Urothelium cell line (cell line): Measurements from ENCODE around the gene BAG2.
A peak's percentile ranks its signal among the peaks of the same experiment; 100 is the strongest.

Experiments
- DNase-seq: peaks from one replicate; pipeline ENCODE4 v3.0.0; 2011; ENCODE audit warnings: low spot score, mixed read lengths
- FAIRE-seq: peaks from 2 replicates; lab custom pipeline; 2011; peaks lifted over from hg19 to GRCh38; lab: Jason Lieb, UNC

The BAG2 gene

DNA sequence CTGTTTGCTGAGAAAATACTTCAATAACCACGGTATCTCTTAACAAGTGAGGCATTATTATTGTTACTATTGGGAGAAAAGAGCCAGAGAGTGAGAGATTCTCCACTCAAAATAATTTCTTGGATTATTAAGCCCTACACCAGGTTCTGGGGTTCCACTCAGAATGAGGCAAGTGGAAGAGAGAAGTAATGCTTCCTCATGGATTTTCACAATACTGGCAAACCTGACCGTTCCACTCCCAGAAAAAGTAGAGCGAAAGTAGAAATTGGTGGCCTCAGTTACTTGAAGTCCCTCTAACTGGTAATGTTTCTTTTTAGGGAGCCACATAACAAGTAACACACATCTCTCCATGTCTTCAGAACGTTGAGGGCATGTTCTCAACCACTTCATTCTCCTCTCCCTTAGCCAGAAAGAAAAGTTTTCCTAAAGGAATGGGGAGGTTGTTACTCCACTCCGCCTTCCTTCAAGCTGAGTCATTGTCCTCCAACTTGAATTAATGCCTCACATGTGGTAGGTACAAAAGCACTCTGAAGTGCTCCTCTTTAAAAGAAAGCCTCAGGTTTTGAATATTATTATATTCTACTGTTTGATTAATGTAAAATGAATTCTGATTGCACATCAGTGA is 1.9 kb downstream of the BAG2 start:
- DNase-seq (peak; percentile 58), FAIRE-seq (no peak)

DNA sequence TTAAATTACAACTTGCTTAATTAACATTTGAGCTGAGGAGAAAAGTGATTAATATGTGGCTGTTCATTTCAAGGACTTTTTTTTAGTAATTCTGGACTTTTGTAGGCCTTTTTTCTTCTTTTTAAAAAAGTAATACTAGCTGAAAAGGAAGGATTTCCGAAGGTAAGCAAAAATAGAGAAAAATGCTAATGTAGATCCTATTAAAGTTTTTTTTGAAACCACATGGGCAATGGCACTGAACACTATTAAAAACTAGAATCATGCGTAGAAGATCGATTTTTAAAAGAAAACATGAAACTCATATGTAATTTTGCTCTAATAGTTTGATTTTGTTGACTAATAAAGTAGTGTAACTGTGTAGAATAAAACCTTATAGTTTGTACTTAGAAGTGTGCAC is 2.4 kb downstream of the BAG2 start:
- DNase-seq (no peak), FAIRE-seq (no peak)

DNA sequence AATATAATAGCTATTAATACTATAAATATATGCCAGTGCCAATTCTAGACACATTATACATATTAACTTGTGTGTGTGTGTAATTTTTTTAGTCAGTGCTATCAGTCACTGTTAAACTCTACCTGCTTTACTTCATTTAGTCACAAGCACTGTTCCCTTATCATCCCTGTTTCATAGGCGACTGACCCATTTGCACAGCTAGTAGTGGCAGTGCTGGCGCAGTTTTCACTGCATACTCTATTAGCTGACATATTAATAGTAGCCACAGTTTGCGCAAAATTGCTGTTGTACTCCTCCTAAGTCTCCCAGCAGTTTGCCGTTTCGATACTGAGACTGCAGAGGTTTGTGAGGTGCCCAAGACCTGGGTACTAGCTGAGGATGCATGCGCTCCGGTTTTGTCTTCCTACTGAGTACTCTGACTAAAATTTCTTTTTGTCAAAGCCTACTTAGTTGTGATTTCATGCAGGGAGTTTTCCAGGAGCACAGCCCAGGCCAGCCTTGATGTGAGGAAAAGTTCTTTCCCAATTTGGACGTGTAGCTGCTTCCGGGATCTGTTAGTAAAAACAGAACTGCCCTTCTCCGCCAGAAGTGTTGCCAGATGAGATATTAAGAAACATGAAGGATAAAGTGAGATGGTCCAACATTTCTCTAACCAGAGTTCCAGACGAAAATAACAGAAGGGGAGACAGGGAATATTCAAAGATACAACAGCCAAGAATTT is 5.6 kb downstream of the BAG2 start:
- DNase-seq (no peak), FAIRE-seq (no peak)

DNA sequence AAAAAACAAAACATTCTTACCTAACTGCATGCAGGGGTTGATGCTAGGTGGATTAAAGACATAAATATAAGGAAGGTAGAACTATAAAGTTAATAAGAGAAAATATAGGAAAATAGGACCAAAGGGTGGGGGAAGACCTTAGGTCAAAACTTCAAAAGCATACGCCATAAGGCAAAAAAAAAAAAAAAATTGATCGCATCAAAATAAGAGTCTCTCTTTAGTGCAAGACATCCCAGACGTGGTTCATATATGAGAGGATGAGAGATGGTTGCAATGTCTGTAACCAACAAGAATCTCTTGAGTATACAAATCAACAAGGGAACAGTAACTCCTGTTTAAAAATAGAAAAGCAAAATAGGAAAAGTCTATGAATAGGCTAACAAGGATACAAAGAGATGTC is 8.5 kb downstream of the BAG2 start:
- DNase-seq (no peak), FAIRE-seq (no peak)

DNA sequence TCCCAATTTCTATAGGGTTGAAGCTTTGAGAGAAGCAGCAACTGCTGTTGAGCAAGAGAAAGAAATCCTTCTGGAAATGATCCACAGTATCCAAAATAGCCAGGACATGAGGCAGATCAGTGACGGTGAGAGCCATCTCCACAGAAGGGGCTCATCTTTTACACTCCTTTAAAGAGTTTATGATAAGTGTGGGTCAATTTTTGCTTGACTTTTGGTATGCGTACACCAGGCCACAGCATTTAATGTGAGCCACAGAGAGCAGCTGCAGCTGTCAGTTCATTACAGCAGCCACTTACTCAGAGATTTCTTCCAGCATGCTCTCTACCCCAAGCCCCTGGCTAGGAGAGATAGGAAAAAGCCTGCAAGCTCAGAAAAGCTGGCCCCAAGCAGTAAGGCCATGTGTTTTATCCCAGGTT is 9.9 kb downstream of the BAG2 start:
- DNase-seq (no peak), FAIRE-seq (no peak)

DNA sequence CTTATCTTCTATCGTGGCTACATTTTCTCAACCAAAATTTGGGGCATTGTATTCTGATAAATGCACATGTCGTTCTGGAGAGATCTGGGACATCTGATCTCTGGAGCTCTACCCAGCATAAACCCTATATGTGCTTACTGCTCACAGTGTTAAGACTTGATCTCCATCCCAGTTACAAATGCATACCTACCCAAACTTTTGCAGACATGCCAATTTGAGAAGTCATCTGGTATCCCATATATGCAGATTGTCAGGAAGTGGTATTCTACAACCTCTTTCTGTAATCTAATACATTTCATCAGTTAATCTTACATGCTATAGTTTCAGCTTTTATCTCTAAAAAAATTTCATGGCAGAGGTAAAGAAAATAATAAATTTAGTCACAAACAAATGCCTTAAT is 11.2 kb downstream of the BAG2 start:
- FAIRE-seq (no peak), DNase-seq (no peak)

DNA sequence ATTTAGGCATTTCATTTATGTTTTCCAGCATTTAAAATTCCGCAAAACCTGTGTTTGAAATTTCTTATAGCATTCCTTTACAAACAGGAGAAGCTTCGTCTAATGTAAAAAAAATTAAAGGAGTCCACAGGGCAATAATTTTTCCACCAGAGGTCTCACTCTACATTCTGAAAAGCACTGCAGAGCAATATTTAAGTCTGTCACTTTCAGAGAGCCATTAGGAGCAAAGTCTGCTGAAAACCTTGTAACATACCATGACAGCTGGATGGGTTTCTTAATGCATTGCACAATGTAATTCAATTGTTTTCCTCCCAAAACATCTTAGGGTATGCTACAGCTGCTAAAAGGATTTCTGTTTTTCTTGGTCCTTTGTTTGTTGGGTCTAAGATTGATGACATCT is 18.0 kb downstream of the BAG2 start:
- FAIRE-seq (no peak), DNase-seq (no peak)

DNA sequence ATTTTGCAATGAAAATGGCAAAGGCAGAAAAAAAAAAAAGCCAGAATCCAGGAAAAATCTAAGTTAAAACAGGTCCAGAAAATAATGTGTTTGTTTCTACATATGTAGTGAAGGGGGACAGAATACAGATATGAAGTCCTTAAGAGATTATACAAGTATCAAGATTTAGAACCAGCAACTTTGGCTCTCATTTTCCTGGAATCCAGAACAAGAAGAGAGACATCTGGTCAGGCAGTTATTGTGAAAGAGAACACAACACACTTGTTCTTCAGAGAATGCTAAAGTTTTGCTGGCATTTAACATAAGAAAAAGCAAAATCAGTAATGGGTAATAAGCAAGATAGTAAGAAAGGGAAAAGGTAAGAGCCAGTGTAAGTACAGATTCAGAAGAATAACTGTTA is 21.1 kb downstream of the BAG2 start:
- DNase-seq = no peak
- no peak for FAIRE-seq

DNA sequence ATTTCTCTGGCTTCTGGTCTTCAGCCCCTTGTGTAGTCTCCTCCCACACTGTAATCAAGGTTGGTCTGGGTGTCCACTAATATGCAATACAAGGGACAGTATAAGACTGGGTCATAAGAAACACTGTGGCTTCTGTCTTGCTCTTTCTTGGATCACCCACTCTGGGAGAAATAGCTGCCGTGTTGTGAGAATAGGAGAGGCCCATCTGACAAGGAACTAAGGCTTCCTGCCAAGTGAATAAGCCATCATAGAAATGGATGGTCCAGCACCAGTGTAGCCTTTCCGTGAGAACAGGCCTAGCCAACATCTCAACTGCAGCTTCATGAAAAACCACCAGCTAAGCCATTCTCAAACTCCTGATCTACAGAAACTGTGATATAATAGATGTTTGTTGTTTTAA is 23.3 kb downstream of the BAG2 start:
- no peak for DNase-seq
- no peak for FAIRE-seq

DNA sequence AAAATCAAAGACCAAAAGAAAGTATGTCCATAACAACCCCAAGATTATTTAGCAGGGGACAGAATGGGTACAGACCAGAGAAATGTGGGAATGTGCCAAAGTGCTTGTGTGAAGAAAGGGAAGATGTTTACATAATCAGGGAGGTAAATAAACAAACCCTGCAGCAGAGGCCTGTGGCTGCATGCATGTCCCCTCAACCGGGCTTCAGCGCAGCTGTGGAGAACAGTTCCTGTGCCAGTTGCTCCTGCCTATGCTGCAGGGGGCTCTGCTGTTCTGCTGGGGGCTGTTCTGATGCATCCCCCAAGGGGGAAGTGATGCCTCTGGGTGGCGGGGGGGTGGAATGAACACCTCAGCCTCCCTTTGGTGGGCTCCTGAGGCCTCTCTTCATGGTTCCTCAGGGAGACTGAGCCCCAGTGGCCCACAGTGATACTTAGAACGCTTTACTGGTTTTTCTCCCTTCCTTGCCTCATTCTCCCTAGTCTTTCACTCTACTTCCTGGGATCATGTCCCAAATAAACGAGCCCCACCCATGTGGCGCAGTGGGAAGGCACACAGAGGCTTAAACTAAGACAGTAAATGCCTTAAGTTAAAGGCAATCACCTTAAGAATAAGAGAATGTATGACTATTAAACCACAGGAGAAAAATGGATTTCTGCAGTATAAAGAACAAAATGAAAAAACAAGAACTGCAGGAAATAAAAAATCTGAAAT is 27.0 kb downstream of the BAG2 start:
- no peak for FAIRE-seq
- no peak for DNase-seq

DNA sequence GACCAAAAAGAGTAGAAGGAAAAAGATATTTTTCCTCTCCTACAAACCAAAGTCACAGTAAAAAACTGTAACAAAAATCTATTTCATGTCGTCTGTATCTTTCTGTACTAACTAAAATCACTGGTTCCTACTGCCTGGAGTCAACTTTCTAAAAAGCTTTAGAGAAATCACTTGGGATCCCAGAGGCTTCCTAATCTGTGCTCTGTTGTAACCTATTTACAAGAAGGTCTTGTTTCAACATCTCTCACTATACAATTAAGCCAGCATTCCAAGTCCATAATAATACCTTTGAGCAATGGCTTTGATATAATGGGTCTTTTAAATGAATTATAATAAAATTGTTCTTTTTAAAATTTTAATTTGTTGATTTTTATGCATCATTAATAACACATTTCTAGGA is 29.6 kb downstream of the BAG2 start:
- FAIRE-seq (no peak), DNase-seq (no peak)

DNA sequence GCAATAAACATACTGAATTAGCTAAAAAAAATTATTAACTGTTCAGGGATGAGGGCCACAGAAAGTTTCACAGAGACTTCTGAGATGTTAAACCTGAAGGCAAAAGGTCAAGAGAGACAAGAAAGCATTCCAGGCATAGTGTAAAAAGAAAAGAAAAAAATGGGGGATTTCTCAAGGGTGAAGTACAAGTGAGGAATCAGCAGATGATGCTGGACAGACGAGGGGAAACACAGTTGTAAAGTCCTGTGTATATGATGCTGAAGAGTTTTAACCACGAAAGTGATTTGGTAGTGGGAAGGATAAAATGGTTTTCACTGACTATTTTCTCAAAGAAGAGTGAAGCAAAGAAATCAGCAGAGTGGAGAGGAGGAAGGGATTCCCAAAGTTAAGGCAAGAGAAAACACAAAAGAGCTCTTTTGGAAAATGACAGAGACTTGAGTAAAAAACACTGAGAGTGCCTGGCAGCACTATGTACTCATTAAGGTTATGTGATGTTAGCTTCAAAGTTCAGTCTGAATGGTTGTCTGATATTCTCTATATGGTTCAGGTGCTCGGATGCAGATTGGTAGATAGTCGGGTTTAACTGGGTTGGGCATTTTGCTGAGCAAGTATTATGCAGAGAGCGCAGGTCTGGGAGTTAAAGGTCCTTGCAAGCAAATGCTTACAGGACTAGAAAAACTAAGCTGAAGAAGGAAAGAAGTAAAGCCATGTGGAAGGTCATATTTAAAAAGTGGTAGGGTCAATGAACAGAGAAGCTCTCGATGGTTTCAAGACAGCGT is 33.6 kb downstream of the BAG2 start:
- DNase-seq (no peak), FAIRE-seq (no peak)

DNA sequence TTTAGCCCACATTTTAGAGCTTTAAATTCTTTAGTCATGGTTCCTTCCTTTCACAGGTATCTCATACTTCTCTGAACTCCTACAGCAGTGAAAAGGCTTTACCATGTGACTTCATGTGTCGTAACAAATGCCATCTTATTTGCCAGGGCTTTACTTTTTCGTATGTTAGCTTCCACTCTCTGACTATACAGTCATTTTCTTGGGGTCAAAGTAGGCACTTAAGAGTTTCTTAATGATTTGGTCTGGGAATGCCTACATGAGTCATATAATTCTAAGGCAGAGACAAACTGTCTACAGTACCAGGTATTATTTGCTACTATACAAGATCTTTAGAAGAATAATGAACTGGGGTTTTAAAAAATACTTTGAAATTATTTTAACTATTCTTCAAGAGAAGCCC is 35.0 kb downstream of the BAG2 start:
- DNase-seq (no peak), FAIRE-seq (no peak)

DNA sequence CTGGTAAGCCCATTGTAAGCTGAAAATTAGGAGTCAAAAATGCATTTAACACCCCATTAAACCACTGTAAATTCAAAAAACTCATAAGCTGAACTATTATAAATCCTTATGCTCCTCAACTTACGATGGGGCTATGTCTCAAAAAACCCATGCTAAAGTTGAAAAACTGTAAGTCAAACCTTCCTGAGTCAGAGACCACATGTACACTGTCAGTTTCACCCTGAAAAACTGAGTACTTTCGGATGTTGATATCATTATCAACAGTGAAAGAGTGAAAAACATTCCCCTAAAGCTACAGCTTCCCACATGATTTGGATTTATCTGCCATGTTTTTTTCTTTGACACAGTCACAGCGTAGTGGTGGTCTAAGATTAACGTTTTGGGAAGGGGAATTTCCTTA is 35.7 kb downstream of the BAG2 start:
- FAIRE-seq (no peak), DNase-seq (no peak)

DNA sequence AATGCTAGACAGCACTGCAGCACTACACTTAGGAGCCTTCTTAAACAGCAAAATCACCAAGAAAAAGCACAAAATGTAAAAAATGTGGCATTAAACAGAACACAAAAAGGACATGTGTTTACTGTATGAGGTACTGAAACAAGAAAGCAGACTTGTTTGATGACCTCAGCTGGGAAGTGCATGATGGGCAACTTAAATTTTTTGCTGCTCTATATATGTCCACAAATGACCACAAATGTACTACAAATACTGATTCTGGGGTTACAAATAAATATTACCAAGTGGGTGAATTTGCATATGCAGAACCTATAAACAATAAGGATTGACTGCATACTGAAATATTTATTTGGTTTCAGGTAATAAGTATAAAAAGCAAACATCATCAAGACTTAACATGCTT is 36.9 kb downstream of the BAG2 start:
- no peak for FAIRE-seq
- DNase-seq = no peak

DNA sequence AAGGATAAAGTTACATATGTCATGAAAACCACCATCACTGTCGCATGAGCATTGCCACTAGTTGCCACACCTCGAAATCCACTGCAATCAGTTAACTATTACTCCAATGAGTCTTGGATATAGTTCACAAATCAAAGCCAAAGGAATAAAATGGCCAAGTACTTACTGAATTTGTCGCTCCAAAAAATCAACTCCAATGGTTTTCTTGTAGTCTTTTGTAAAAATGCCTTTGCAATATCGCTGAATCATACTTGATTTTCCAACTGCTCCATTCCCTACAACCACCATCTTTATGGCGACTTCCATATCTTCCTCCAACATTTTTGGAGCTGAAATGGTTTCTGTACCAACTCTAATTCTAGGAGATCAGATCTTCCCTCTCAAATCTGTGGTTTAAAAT is 37.9 kb downstream of the BAG2 start:
- no peak for DNase-seq
- FAIRE-seq = no peak

DNA sequence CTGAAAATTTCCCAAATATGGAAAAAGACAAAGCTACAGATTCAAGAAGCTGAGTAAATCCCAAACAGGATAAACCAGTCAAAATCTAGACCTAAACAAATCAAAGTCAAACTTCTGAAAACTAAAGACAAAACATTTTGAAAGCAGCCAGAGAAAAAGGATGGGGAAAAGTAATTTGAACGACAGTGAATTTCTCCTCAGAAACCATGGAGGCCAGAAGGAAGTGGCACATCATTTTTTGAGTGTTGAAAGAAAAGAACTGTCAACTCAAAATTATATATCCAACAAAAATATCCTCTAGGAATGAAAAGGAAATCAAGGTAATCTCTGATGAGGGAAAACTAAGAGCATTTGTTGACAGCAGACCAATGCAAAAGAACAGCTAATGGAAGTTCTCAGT is 43.1 kb downstream of the BAG2 start:
- no peak for DNase-seq
- FAIRE-seq = no peak

DNA sequence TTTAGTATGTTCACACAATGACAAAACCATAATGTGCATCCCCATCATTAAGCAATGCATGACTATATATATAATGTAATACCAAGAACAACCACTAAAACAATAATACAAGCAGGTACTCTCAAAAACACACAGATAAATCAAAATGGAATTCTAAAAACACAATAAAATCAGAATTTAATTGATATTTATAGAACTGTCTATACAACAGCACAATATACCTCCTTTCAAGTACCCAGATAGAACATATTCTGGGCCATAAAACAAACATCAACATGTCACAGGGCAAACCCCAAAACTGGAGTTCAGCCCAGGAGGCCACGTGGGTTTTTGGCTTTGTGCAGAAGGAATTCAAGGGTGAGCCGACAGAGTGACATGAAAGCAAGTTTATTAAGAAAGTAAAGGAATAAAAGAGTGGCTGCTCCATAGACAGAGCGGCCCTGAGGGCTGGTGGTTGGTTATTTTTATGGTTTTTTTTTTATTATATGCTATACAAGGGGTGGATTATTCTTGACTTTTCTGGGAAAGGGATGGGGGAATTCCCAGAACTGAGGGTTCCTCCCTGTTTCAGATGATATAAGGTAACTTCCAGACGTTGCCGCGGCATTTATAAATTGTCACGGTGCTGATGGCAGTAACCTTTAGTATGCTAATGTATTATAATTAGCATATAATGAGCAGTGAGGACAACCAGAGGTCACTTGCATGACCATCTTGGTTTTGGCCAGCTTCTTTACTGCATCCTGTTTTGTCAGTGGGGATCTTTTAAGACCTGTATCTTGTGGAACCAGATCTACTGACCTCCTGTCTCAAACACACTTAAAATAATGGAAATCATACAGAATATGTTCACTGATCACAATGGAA is 44.3 kb downstream of the BAG2 start:
- FAIRE-seq = no peak

DNA sequence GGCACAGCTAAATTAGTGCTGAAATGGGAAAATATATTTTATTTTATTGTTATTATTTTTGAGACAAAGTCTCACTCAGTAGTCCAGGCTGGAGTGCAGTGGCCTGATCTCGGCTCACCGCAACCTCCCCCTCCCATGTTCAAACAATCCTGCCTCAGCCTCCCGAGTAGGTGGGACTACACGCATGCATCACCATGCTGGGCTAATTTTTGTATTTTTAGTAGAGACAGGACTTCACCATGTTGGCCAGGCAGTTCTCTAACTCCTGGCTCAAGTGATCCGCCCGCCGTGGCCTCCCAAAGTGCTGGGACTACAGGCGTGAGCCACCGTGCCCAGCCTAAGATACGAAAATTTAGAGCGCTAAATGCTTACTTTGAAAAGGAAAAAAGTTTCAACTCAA is 45.1 kb downstream of the BAG2 start:
- DNase-seq (no peak), FAIRE-seq (no peak)

More for the DNA sequence above, 44.3 kb downstream of the BAG2 start:
- no peak for DNase-seq

DNA sequence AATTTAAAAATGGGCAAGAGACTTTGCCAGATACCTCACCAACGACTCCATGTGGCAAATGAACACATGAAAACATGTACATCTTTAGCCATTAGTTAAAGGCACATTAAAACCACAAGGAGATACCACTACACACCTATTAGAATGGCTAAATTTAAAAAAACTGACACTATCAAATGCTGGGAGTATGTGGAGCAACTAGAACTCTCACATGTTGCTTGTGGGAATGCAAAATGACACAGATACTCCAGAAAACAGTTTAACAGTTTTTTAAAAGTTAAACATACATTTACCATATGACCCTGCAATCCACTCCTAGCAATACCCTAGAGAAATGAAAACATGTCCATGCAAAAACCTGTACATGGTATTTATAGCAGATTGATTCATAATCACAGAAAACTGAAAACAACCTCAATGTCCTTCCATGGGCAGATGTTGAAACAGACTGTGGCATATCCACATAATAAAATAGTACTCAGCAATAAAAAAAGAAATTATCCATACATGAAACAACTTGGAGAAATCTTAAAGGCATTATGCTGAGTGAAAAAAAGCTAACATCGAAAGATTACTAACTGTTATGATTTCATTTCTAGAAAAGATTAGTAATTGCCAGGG is 48.1 kb downstream of the BAG2 start:
- DNase-seq (no peak), FAIRE-seq (no peak)
